BE2C (cell line): Measurements from ENCODE around the gene MYO15B.

Experiments used
- DNase-seq: peaks from one replicate; pipeline ENCODE4 v3.0.0-alpha.2; 2020
- H3K27me3 ChIP-seq: fragments of 250-450 bp; sonication (Bioruptor Pico); 2 replicates; pipeline ENCODE4 v1.5.1; 2020; ENCODE audit warnings: mild to moderate bottlenecking
- H3K36me3 ChIP-seq: fragments of 250-450 bp; sonication (Bioruptor Pico); 2 replicates; pipeline ENCODE4 v1.5.1; 2020; ENCODE audit warnings: mild to moderate bottlenecking
- H3K4me1 ChIP-seq: fragments of 250-450 bp; sonication (Bioruptor Pico); 2 replicates; pipeline ENCODE4 v1.5.1; 2020
- H3K4me3 ChIP-seq: 2 replicates; pipeline ENCODE4 v1.5.1; 2011; ENCODE audit warnings: low read depth, low read length
- H3K9me3 ChIP-seq: fragments of 250-450 bp; sonication (Bioruptor Pico); 2 replicates; pipeline ENCODE4 v1.5.1; 2020
- TF ChIP-seq, protein P1 (sequence below): IDR thresholded peaks from 2 replicates; pipeline ENCODE4 v1.5.1; 2012; ENCODE audit warnings: mild to moderate bottlenecking, low read depth, low read length

The MYO15B gene

DNA sequence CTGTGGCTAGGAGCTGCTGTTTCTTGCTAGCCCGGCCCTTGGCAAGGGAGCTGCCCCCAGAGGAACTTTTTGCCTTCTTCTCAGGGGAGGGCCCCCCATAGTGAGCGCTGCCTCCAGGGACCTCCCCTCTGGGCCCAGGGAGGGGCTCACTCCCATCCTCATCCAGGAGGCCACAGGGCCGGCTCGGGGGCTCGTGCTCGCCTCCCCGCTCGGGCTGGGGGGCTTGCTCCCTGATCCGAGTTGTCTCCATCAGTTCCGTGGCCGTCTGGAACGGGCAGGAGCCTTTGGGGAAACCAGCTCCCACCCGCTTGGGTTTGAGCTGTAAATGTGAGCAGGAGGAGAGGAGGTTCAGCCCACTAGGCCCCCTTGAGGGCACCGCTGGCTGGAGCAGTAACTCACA is 41.6 kb downstream of the MYO15B start:
- no peaks in the 10 kb centered on the region for H3K36me3 ChIP-seq
- H3K4me1 ChIP-seq, result peaks cover 18% of the 10 kb centered on the region

DNA sequence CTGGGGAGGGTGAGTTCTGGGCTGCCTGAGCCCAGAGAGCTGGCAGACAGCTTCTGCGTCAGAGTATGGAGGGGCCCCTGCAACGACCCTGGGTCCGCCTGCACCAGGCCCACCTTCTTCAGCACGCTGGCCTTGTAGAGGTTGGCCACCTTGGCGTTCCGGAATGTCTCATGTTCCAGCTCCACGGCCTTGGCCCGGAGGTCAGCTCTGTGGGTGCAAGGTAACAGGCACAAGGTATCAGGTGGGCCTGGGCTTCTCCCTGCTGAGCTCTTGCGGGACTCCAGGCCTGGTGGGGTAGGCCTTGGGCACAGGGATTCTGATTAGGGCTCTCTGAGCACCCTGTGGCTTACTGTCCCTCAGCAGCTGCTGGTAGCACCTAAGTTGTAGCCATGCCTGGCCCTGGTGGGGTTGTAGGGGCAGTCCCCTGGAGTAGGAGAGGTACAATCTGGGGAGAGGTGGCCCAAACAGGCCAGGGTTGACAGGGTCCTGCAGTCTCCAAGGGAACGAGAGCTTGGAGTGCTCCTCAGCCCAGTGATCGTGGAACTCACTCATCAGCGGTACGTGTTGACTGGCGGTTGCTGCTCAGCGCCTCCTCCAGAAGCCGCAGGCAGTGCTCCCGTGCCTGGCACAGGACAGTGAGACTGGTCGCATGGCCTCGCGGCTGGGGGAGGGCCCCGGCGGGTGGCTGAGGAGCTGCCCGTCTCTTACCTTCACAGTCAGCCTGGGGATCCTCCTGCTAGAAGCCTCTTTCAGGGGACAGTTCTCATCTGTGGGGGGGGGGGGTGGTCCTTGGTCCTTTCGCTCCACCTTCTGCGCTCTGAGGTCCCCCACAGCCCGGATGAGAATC is 42.7 kb downstream of the MYO15B start:
- Histone ChIP-seq H3K4me3 (no peak overlapping the region), H3K4me1 (peaks cover 20% of the 10 kb centered on the region), H3K36me3 (no peaks in the 10 kb centered on the region), H3K9me3 (no peaks in the 10 kb centered on the region), H3K27me3 (no peaks in the 10 kb centered on the region)
- DNase-seq, result no peak
- TF ChIP-seq, protein P1, sequence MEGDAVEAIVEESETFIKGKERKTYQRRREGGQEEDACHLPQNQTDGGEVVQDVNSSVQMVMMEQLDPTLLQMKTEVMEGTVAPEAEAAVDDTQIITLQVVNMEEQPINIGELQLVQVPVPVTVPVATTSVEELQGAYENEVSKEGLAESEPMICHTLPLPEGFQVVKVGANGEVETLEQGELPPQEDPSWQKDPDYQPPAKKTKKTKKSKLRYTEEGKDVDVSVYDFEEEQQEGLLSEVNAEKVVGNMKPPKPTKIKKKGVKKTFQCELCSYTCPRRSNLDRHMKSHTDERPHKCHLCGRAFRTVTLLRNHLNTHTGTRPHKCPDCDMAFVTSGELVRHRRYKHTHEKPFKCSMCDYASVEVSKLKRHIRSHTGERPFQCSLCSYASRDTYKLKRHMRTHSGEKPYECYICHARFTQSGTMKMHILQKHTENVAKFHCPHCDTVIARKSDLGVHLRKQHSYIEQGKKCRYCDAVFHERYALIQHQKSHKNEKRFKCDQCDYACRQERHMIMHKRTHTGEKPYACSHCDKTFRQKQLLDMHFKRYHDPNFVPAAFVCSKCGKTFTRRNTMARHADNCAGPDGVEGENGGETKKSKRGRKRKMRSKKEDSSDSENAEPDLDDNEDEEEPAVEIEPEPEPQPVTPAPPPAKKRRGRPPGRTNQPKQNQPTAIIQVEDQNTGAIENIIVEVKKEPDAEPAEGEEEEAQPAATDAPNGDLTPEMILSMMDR, result no peak

More for the DNA sequence above, 41.6 kb downstream of the MYO15B start:
- TF ChIP-seq, protein P1, result no peak
- H3K27me3 ChIP-seq, result no peaks in the 10 kb centered on the region
- H3K4me3 ChIP-seq, result no peak overlapping the region
- no peak for DNase-seq
- H3K9me3 ChIP-seq, result no peaks in the 10 kb centered on the region

DNA sequence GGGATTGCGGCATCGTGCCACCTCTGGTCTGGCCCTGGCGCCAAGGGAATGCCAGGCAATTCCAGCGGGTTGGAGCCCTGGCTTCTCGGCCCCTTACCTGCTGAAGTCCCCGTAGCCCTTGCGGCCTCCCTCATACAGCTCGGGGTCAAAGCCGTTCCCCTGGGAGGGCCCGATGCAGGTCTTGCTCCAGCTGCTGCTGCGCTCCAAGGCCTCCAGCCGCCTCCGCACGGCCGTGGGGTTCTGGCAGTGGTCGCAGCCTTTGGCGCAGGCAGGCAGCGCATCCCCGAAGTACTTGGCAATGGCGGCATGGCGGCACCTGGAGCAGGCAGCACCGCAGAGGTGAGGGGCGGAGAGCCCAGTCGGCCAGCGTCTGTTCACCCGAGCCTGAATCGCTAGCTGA is 43.8 kb downstream of the MYO15B start:
- no peaks in the 10 kb centered on the region for H3K27me3 ChIP-seq
- TF ChIP-seq, protein P1, result no peak
- H3K4me1 ChIP-seq, result peaks cover 16% of the 10 kb centered on the region
- no peak overlapping the region for H3K4me3 ChIP-seq
- peak; percentile 4 for DNase-seq
- H3K36me3 ChIP-seq, result no peaks in the 10 kb centered on the region
- no peaks in the 10 kb centered on the region for H3K9me3 ChIP-seq

DNA sequence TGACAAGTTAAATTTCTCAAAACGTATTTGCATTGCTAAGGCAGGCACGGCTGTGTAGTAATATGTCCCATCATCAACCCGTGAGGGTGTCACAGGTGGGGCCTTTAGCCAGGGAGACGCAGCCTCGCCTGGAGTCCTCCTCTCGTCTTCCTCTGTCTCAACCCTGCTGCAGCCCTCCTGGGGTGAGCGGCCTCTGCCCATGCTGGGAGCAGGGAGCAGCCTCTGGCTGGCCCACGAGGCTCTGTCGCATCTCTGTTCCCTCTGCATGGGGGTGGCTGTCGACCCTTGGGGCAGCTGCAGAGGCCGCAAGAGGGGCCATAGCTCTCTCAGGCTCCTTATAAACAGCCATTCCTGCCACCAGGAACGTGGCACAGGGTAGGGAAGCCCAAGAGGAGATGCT is 44.8 kb downstream of the MYO15B start:
- DNase-seq, result no peak
- Histone ChIP-seq H3K4me1 (peaks cover 11% of the 10 kb centered on the region), H3K4me3 (no peak overlapping the region), H3K9me3 (no peaks in the 10 kb centered on the region), H3K27me3 (no peaks in the 10 kb centered on the region), H3K36me3 (no peaks in the 10 kb centered on the region)
- TF ChIP-seq, protein P1, result no peak

DNA sequence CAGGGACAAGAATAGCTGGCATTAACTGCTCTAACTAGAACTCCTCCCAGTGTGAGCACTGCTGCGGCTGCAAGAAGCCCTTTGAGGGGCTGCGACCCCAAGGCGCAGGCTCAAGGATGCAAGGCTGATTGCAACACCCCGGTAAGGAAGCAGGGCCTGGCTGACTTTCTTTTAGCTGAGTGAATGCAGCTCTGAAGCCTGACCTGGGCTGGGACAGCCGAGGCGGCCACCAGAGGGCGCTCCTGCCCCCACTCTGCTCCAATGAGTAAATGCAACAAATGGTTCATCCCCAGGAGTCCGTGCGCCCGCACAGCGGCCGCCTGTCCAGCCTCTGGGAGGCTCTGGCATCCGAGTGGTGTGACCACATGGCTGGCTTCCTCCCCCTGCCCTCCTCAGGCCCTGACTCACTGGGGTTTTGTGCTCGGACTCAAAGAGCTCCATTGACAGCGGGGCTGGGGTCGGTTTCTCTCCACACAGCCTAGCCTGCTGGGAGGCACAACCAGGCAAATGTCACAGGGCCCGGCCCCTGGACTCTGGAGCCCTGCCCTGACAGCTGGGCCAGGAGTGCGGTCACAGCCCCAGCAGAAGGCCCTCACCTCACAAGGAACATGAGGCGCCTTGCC is 45.4 kb downstream of the MYO15B start, which contains the start of gene SMIM5:
SMIM5 (plus strand) TSS at position 572 of the 623 bp plus-strand sequence. CDS start 6,768 bp downstream, outside the sequence.
- TF ChIP-seq, protein P1, result peak; percentile 93
- DNase-seq, result peak; percentile 90
- H3K9me3 ChIP-seq, result no peaks in the 10 kb centered on the region
- H3K4me3 ChIP-seq, result peak within 1 kb of the TSS; percentile 19; the same call in 1 of the 2 replicates
- no peaks in the 10 kb centered on the region for H3K36me3 ChIP-seq
- peaks cover 11% of the 10 kb centered on the region for H3K4me1 ChIP-seq
- H3K27me3 ChIP-seq, result no peaks in the 10 kb centered on the region
